A673 (cell line): ENCODE measurements around the gene CELA2B. TPM values are rescaled to one million over a fixed set of nuclear protein-coding genes. Genes with fewer than 3 reads are reported as not detected.

ENCODE experiments used
- BruUV-seq: library from RNA; stranded (reverse); fragments of 400-500 nt; replicated peaks from 2 replicates; lab custom pipeline; 2021; lab: Mats Ljungman, UMichigan
- CTCF ChIA-PET: fragments of 300-600 bp; sonication (Branson Sonifier 250); formaldehyde crosslinking; loops from one replicate; lab custom pipeline; 2022; ENCODE audit warnings: antibody characterized with exemption; lab: Charles Lee
- POLR2A ChIA-PET: fragments of 300-600 bp; sonication (Branson Sonifier 250); formaldehyde crosslinking; loops from one replicate; lab custom pipeline; 2022; ENCODE audit warnings: antibody characterized with exemption; ENCODE audit not compliant: low non-redundant PET; lab: Charles Lee
- DNase-seq: peaks from one replicate; pipeline ENCODE4 v3.0.0-alpha.2; 2015; ENCODE audit warnings: low spot score
- H3K27ac ChIP-seq: fragments of 200-600 bp; sonication (generic); 2 replicates; pipeline ENCODE4 v1.5.1; 2016; ENCODE audit warnings: mixed run types, low read depth, mild to moderate bottlenecking, mixed read lengths, antibody characterized with exemption, low read length; ENCODE audit not compliant: poor library complexity, severe bottlenecking
- H3K27me3 ChIP-seq: fragments of 200-600 bp; sonication (generic); replicated peaks from 2 replicates; pipeline ENCODE4 v1.6.1; 2017; ENCODE audit warnings: mixed run types, low read depth, mild to moderate bottlenecking, mixed read lengths, antibody characterized with exemption, low read length; ENCODE audit not compliant: insufficient read depth, poor library complexity
- H3K36me3 ChIP-seq: fragments of 200-600 bp; sonication (generic); 2 replicates; pipeline ENCODE4 v1.6.1; 2016; ENCODE audit warnings: mixed run types, mild to moderate bottlenecking, mixed read lengths, antibody characterized with exemption, low read length; ENCODE audit not compliant: insufficient read depth, poor library complexity, severe bottlenecking
- H3K4me1 ChIP-seq: fragments of 200-600 bp; sonication (generic); 2 replicates; pipeline ENCODE4 v1.6.1; 2017; ENCODE audit warnings: mixed run types, mild to moderate bottlenecking, mixed read lengths, antibody characterized with exemption, low read length; ENCODE audit not compliant: insufficient read depth, poor library complexity, severe bottlenecking
- H3K4me3 ChIP-seq: fragments of 200-600 bp; sonication (generic); 2 replicates; pipeline ENCODE4 v1.5.1; 2016; ENCODE audit warnings: low read depth, mixed run types, mild to moderate bottlenecking, mixed read lengths, low read length; ENCODE audit not compliant: poor library complexity, severe bottlenecking
- H3K9me3 ChIP-seq: fragments of 200-600 bp; sonication (generic); 2 replicates; pipeline ENCODE4 v1.6.1; 2016; ENCODE audit warnings: mixed run types, low read depth, mild to moderate bottlenecking, mixed read lengths, antibody characterized with exemption, low read length; ENCODE audit not compliant: poor library complexity, severe bottlenecking
- CTCF ChIP-seq: fragments of 300-800, 200-600 bp; sonication (generic); conservative IDR thresholded peaks from 2 replicates; pipeline ENCODE4 v1.5.1; 2017; ENCODE audit warnings: low read depth, mild to moderate bottlenecking, antibody characterized with exemption, low read length, moderate library complexity, mixed read lengths
- EZH2 ChIP-seq: fragments of 200-600 bp; sonication (generic); IDR thresholded peaks from 2 replicates; pipeline ENCODE4 v1.6.1; 2017; ENCODE audit warnings: borderline replicate concordance, low read depth, mild to moderate bottlenecking, mixed read lengths, antibody characterized with exemption, low read length; ENCODE audit not compliant: poor library complexity, severe bottlenecking
- intact Hi-C: fragments of 100-400 bp; cut with micrococcal nuclease; formaldehyde crosslinking; loops from one replicate; pipeline ENCODE4 v1.10.0; 2022; ENCODE audit not compliant: unreplicated experiment
- total RNA-seq: library from RNA; stranded (reverse); gene quantifications from 2 replicates; pipeline ENCODE4 v1.2.3, GENCODE V29; 2021

The CELA2B gene
- total RNA-seq, 1 experiment from 2014 or later, result not detected

GRCh38 chr1:15440357-15440756 lies 35.5 kb upstream of the CELA2B start:
- no peak for DNase-seq
- TF ChIP-seq CTCF (no peak), EZH2 (no peak)
- Histone ChIP-seq H3K9me3 (no peaks in the 10 kb centered on the region), H3K27me3 (no peaks in the 10 kb centered on the region), H3K36me3 (no peaks in the 10 kb centered on the region), H3K27ac (no peak overlapping the region), H3K4me1 (no peaks in the 10 kb centered on the region), H3K4me3 (no peak overlapping the region)
- BruUV-seq, result no TSS peak
- POLR2A ChIA-PET, result no interaction called here
- intact Hi-C loops, result no loop called here
- CTCF ChIA-PET, result no interaction called here

GRCh38 chr1:15441247-15441646 lies 34.7 kb upstream of the CELA2B start:
- no peak overlapping the region for H3K4me3 ChIP-seq
- DNase-seq, result no peak
- intact Hi-C loops, result no loop called here
- no peaks in the 10 kb centered on the region for H3K9me3 ChIP-seq
- BruUV-seq, result no TSS peak
- no peaks in the 10 kb centered on the region for H3K4me1 ChIP-seq
- ChIA-PET CTCF (interaction anchor here (0.7 kb wide), 1 partner anchor 10 kb away, joined by 6 read pairs; no protein-coding TSS in a partner anchor), POLR2A (no interaction called here)
- TF ChIP-seq EZH2 (no peak), CTCF (no peak)
- H3K27me3 ChIP-seq, result no peaks in the 10 kb centered on the region
- H3K27ac ChIP-seq, result no peak overlapping the region
- H3K36me3 ChIP-seq, result no peaks in the 10 kb centered on the region

GRCh38 chr1:15442119-15442518 lies 33.8 kb upstream of the CELA2B start:
- Histone ChIP-seq H3K9me3 (no peaks in the 10 kb centered on the region), H3K4me1 (no peaks in the 10 kb centered on the region), H3K27me3 (no peaks in the 10 kb centered on the region), H3K36me3 (no peaks in the 10 kb centered on the region), H3K27ac (no peak overlapping the region), H3K4me3 (no peak overlapping the region)
- CTCF ChIA-PET, result interaction anchor here (0.6 kb wide), 1 partner anchor 250 kb away, joined by 3 read pairs; no protein-coding TSS in a partner anchor
- no peak for TF ChIP-seq CTCF
- TF ChIP-seq EZH2, result no peak
- intact Hi-C loops, result no loop called here
- POLR2A ChIA-PET, result no interaction called here
- BruUV-seq, result no TSS peak
- DNase-seq, result no peak
